Pulmonary artery endothelial cell (primary cell): ENCODE results near the gene TMEM107. TPM values are rescaled to one million over a fixed set of nuclear protein-coding genes. Genes with fewer than 3 reads are reported as not detected.

Experiments
- DNase-seq: peaks from one replicate; pipeline ENCODE4 v3.0.0-alpha.2; 2011; ENCODE audit warnings: low read depth, low spot score
- total RNA-seq: library from RNA; depleted of rRNA; stranded (reverse); fragments of >200 nt; gene quantifications from 2 replicates; pipeline ENCODE4 v1.2.3, GENCODE V29; 2014

The TMEM107 gene
- total RNA-seq, 1 donor from 2014 or later = 33.2 TPM

GRCh38 chr17:8150194-8151119 lies 25.7 kb downstream of the TMEM107 start:
- no peak for DNase-seq

DNA sequence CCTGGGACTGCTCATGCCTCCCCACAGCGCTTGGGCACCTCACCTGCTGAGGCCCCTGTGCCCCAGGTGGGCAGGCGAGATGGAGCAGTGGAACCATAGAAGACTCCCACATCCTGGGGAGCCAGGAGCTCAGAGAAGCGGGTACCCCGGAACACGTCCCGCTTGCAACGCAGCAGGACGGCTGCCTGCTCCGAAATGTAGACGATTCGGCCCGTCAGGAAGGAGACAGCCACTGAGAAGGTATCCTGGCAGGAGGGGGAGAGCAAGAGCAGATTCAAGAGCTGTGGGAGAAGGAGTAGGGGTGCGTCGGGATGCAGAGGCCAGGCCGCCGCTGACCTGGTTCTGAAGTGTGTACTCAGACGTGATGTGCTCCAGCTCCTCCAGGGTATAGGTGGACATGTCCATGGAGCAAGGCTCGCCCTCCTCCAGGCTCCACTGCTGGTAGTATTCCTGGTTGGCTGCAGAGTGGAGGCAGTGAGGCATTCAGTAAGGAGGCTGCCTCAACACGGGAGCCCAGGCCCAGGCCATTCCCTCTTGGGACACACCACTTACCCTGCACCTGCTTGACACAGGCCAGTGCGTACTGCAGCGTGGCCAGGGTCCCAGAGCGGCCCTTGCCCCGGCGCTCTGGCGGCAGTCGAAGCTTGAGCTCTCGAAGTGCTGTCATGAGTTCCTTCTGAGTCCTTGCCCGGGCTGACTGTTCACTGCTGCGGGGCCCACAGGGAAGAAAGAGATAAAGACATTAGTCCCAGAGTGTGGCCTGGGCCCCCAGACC lies 26.6 kb downstream of the TMEM107 start:
- DNase-seq = no peak

GRCh38 chr17:8148560-8148959 lies 27.6 kb downstream of the TMEM107 start:
- no peak for DNase-seq

- DNase-seq = no peak
Measured at GRCh38 chr17:8147805-8148404, 28.3 kb downstream of the TMEM107 start.

DNA sequence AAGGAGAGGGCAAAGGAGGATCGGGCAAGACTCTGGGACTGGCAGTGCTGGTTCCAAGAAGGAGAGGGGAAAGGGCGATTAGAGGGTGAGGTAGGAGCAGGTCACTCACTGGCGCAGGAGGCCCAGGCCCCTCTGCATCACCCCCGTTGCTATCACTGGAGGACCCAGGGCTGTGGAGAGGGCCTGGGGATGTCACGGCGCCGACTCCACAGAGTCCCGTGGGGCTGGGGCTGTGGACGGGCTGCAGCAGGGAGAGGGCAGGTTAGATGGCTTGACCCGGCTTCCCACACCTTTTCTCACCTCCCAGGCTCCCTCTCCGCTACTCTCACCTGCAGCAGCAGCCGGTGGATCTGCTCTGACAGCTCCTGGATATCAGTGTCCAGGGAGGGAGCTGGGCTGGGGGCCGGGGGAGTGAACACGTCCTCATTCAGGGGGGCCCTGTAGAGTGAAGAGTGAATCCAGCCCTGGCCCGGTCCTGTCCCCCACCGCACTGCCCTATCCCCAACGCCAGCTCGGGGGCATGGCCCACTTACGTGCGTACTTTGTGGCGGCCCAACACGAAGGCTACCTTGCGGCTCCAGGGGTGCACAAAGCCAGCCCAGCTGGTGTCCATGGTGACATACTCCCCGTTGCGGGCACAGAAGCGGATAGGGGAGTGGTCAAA lies 28.9 kb downstream of the TMEM107 start:
- no peak for DNase-seq

DNA sequence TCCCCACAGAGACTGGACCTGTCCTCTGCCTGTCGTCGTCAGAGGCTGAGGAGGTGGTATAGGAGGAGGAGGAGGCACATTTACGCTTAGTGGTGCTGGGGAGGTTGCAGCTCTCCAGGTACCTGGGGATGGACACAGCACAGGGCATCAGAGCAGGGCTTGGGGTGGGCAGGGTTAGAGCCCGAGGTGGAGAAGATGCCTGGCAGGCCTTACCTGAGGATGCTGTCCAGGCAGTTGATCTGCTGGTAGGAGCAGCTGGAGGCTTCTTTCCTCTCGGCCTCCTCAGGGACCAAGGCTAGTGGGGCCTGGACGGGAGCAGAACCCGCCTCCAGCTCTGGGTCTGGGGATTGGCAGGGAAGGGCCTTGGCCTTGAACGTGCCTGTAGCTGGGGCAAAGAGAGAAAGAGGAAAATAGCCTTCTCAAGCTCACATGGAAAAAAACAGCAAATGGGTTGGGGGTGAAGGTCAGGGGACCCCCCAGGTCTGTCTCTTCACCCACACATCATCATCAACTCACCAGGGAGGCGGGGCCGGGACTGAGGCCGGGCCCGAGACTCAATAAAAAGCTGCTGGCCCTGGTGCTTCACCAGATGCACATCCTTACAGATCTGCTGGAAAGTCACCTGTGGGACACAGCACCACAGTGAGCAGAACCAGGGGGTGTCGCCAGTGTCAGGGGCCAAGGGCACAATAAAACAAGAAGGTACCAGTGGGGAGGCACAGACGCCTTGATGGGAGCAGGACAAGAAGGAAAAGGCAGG lies 29.6 kb downstream of the TMEM107 start:
- no peak for DNase-seq

DNA sequence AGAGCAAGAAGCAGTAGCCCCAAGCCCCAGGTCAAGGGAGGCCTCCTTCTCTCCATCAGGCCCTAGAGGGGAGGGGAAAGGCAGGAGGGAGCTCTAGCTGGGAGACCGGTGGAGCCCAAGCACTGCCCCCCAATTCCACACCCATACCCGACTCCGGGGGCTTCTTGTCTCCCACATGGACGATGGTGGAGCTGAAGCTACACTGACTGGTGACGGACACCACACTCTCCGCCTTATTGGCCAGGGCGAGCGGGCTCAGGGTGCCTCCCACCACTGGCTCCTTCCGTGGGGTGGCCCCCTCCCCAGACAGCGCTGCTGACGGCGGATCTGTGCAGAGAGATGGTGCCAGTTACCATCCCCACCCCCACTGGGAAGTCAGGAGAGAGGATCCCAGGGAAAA lies 30.4 kb downstream of the TMEM107 start:
- DNase-seq = no peak

DNA sequence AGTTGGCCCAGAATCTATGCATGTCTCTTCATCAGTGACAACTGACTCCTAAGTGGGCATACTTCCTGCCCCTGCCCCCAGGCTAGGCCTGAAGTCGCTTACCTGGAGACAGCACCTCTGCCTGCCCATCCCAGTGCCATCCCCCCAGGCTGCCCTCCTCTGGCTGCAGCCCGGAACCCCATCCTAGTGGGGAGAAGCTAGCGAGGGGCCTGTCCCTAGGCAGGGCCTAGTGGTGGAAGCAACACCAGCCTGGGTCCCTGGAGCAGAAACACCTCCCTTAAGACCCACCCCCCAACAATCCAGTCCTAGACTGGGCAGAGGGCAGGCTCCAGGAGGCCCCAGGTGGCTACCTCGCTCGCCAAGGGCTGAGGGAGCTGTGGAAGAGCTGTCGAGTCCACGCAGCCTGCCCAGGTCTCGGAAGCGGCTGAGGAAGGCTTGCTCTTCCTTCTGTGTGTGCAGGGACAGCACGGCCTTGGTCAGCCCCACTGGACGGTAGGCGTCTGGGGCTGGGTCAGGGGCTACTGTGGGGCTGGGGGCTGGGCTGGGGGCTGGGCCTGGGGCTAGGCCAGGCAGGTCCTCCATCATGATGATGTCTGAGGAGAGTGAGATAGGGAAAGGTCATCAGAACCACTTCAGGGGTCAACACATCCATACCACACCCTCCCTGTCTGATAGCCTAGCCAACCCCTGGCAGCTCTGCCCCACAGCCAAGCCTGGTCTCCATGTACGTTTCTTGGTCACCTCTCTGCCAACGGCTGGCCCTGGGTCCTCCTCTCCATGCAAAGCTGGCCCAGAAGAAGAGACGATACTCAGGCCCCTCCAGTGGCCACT lies 31.6 kb downstream of the TMEM107 start:
- DNase-seq = no peak

DNA sequence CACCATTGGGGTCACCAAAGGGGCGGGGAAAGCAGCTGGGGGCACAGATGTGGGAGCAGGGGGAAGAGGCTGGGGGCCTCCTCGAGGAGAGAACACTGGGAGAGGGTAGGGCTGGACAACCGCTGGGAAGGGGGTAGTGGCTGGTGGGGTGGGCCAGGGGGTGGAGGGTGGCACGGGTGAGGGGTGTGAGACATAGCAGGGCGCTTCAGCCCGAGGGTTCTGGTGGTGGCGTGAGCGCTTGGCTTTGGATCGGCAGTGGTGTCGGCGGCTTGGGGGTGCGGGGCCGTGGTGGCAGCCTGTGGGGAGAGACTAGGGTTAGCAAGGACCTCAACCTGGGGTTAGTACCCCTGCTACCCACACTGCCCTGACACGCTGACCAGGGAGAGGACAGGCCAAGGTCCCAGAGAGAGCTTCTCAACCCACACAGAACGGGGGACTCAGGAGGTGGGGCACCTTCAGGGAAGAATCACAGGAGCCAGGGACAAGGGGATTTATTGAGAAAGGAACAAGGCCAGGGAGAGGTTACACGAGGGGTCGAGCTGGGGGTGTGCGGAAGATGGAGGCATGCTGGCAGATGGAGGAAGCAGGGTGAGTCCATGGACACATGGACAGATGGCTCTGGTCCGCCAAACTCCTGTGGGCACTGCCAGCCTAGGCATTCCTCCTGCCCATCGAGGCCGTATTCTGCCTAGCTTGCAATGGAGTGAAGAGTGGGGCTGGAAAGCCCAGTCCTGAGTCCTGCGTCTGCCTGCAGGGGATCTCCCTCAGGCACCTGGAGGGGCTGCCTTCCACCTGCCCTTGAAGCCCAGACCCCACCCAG lies 32.4 kb downstream of the TMEM107 start:
- DNase-seq = no peak

DNA sequence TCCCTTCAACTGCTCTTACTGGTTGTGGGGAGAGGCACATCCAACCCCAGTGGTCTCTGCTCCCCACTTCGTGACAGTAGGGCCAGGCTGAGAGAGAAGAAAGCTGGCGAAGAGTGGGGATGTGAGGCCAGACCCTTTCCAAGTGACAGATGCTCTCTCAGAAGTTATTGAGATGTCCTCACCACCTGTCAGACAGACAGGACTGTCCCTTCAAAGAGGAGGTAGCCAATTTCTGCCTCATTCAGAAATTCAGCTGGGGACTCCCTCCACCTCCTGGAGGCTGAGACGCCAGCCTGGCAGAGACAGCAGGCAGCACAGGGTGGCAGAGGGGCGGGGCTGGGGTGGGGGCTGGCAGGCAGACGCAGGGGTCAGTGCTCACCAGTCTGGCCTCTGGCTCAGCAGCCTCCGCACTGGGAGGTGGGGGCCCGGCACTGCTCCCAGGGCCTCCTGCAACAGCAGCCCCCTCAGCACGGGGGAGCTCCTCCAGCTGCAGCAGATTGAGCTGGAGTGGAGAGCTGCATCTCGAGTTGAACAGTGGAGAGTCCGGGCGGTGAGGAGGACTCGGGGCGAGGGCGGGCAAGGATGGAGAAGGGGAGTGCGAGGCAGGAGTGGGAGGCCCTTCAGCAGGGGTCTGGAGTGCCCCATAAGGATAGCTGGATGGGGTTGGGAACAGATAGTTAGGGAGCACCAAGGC lies 33.1 kb downstream of the TMEM107 start:
- DNase-seq = no peak

- DNase-seq = no peak
Measured at GRCh38 chr17:8142158-8142886, 33.9 kb downstream of the TMEM107 start.

DNA sequence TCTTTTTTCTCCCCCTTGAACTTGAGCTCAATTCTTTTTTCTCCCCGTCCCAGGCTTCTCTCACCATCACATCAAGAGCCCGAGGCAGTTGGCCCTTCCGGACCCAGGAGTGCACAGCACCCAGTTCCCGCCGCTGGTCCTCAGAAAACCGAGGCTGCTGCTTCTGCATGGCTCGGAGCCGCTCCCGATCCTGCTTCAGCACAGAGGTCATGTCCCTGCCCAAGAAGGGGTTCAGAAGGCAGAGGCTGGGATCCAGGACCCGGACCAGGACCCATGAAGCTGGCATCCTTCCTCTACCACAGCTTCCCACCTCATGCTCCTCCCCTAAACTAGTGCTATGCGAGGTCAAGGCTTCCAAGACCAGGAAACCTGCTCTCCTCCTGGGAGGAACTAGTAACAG lies 34.4 kb downstream of the TMEM107 start:
- DNase-seq = no peak

- DNase-seq = no peak
Measured at GRCh38 chr17:8141045-8141444, 35.1 kb downstream of the TMEM107 start.

DNA sequence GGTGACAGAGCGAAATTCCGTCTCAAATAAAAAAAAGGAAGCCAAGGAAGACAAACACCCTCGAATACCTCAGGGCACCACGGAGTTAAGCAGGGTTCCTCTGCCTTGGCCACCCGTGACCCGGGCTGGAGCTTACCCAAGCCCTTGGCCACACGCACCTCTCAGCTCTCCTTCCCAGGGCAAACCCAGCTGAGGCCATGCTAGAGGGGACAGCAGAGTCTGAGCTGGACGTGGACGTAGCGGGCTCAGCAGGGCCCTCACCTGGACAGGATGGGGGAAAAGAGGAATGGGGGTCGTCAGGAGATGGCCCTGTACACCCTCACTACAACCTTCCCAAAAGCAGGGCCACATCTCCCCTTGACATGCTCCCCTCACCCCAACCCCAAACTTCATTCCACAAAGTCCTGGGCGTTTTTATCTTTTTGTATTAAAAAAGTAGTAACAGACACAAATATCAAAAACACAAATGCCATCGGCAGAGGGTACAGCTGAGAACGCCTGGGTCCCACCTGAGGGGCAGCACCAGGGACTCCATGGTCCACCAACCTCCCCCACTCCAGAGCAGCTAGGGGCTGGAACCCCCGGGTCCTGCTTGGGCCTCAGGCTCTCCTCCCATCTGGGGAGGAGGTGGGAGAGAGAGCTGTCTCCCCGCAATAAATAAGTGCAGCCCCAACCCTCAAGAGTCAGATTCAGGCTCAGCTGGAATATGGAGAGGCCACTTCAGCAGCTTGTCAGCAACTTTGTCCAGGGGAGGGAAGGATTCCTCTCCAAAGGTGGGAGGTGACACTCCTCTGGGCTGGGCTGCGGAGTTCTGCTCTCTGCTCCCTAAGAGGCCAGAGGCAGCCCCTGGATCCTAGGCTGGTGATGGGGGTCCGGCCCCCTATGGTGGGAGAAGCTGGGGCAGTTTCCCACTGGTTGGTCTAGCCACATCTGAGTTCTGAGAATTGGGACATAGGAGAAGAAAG lies 35.8 kb downstream of the TMEM107 start:
- no peak for DNase-seq

DNA sequence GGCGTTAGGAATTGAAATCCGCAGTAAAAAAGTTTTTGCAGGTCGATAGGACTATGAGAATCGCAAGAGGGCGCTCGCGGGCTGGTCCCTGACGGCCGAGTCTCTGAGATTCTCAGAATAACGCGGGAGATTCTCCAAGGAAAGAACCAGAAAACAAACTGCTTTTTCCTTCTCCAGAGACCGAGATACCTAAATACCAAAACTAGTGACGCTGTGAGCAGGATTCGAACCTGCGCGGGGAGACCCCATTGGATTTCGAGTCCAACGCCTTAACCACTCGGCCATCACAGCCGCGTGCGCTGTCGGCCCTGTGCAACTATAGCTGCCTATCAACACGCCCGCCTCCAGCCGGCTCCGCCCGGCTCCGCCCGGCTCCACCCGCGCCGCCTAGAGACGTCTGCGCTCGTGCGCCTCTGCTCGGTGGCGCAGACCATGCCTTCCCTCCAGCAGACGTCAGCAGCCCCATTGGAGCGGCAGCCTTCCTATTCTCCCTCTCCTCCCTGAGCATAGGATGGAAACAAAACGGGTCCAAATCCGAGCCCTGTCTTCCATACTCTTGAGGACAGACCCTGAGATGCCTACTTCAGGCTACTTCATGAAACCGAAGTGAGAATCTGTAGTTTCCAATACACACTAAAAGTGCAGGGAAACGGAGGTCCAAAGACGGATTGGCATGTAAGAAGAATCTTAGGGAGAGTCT lies 37.4 kb downstream of the TMEM107 start:
- peak; percentile 86 for DNase-seq

GRCh38 chr17:8138374-8138671 lies 37.9 kb downstream of the TMEM107 start:
- no peak for DNase-seq
